DOHH2 (cell line): ENCODE data around the gene NPAS3.

Experiments used
- EZH2phosphoT487 ChIP-seq: fragments of 200-600 bp; sonication (generic); IDR thresholded peaks from 2 replicates; pipeline ENCODE4 v1.6.1; 2017; ENCODE audit warnings: borderline replicate concordance, mild to moderate bottlenecking, antibody characterized with exemption, low read length, moderate library complexity, mixed read lengths
- TF ChIP-seq, protein P1 (sequence below): fragments of 200-600 bp; sonication (generic); IDR thresholded peaks from one replicate; pipeline ENCODE4 v1.5.1; 2014; ENCODE audit warnings: antibody characterized with exemption, mild to moderate bottlenecking, low read depth, low read length; ENCODE audit not compliant: poor library complexity, severe bottlenecking

DNA sequence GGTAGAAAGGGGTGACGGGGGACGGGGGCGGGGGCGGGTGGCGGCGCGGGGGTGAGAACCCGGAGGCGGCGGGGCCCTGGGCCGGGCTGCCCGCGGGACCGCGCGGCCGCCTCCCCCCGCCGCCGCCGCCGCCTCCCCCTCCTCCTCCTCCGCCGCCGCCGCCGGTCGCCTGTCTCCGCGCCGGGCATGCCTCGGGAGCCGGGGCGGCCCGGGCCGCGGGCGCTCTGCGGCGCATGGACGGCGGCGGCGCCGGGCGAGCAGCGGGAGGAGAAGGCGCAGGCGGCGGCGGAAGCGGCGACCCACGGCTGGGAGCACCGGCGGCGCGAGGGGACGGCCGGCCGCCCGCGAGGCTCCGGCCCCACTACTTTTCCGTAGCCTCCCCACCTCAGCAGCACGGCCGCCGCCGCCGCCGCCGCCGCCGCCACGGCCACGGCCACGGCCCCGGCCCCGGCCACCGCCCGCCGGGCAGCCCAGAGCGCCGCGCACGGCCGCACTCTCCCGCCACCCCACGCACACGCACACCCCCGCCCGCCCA lies at the start of gene NPAS3:
- TF ChIP-seq, protein P1, sequence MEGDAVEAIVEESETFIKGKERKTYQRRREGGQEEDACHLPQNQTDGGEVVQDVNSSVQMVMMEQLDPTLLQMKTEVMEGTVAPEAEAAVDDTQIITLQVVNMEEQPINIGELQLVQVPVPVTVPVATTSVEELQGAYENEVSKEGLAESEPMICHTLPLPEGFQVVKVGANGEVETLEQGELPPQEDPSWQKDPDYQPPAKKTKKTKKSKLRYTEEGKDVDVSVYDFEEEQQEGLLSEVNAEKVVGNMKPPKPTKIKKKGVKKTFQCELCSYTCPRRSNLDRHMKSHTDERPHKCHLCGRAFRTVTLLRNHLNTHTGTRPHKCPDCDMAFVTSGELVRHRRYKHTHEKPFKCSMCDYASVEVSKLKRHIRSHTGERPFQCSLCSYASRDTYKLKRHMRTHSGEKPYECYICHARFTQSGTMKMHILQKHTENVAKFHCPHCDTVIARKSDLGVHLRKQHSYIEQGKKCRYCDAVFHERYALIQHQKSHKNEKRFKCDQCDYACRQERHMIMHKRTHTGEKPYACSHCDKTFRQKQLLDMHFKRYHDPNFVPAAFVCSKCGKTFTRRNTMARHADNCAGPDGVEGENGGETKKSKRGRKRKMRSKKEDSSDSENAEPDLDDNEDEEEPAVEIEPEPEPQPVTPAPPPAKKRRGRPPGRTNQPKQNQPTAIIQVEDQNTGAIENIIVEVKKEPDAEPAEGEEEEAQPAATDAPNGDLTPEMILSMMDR = no peak
- no peak for TF ChIP-seq EZH2phosphoT487
